IPS-18c (cell line): ENCODE measurements around the gene SMARCA2.

ENCODE experiments used
- H3K4me3 ChIP-seq: 2 replicates; pipeline ENCODE4 v1.7.0; 2013; ENCODE audit warnings: low read depth, mild to moderate bottlenecking, low read length, moderate library complexity; ENCODE audit not compliant: insufficient read depth
- H3K9me3 ChIP-seq: one replicate; pipeline ENCODE4 v1.6.1; 2013; ENCODE audit warnings: mild to moderate bottlenecking, low read length, moderate library complexity; ENCODE audit not compliant: control insufficient read depth, insufficient read depth

SMARCA2 gene

DNA sequence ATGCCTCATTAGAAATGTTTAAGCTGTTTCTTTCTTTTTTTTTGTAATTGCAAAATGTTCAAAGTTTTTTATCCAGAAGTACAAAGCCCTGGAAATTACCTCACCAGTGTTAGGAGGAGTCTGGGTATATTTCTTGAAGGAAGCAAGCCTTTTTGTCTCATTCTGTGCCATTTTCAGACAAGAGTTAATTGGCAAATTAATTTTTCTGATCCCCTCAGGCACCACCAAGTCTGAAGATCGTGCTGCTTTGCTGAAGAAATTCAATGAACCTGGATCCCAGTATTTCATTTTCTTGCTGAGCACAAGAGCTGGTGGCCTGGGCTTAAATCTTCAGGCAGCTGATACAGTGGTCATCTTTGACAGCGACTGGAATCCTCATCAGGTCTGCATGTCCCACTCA is 94.9 kb downstream of the SMARCA2 start:
- Histone ChIP-seq H3K4me3 (no peak overlapping the region), H3K9me3 (no peaks in the 10 kb centered on the region)

- H3K9me3 ChIP-seq = no peaks in the 10 kb centered on the region
- no peak overlapping the region for H3K4me3 ChIP-seq
Measured at GRCh38 chr9:2116073-2116472, 100.9 kb downstream of the SMARCA2 start.

GRCh38 chr9:2117527-2117926 is 102.4 kb downstream of the SMARCA2 start:
- no peak overlapping the region for H3K4me3 ChIP-seq

GRCh38 chr9:2119566-2119965 is 104.4 kb downstream of the SMARCA2 start:
- no peak overlapping the region for H3K4me3 ChIP-seq

More at GRCh38 chr9:2117527-2117926, 102.4 kb downstream of the SMARCA2 start:
- no peaks in the 10 kb centered on the region for H3K9me3 ChIP-seq

DNA sequence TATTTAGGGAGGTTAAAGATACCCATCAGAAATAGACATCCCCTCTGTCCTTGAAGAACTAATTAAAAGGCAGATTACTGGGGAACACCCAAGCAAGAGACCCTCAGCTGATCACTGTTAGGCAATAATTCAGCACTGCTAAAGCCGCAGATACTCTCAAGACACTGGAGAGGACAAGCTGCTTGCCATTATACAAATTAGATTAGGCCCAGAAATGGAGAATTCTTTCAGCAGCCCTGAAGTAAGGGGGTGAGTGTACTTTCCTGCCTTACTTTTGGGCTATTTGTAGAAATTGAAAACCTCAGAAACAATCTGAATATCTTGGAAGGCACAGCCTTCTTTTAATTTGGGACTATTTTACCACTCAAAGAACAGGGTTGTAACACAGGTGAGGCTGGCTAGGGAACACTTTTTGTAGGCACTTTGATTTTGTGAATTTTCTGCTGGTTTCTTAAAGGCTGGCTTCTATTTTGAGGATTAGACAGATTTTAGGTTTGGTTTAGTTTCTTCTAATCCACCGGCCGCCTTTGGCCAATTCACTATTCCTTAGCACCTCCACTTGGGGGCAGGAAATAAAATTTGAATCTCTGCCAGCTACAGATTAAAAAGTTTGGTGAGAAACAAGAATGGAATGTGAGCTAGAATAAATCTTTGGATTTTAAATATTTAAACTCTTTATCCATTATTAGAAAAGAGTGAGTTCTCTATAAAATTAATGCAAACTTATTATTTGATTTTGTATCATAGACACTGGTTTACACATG is 106.0 kb downstream of the SMARCA2 start:
- Histone ChIP-seq H3K4me3 (no peak overlapping the region), H3K9me3 (no peaks in the 10 kb centered on the region)

More at GRCh38 chr9:2119566-2119965, 104.4 kb downstream of the SMARCA2 start:
- no peaks in the 10 kb centered on the region for H3K9me3 ChIP-seq

DNA sequence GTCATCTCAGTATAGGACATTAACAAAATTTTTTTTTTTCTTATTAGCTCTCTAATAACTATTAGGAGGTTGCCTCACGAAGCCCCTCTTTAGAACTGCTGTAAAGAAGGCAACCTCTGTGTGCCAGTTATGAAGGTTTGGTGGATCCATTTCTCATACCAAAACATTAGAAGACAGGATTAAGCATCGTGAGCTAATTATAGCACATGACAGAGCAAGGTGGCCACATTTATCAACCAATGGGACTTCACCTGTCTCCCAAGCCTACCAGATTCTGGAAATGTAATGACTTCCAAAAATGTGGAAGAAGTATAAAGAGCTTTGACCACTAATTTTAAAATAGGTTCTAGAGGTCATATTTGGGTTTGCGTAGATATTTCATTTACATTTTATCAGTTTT is 107.2 kb downstream of the SMARCA2 start:
- Histone ChIP-seq H3K4me3 (no peak overlapping the region), H3K9me3 (no peaks in the 10 kb centered on the region)

GRCh38 chr9:2125906-2126305 is 110.8 kb downstream of the SMARCA2 start:
- H3K4me3 ChIP-seq = no peak overlapping the region

DNA sequence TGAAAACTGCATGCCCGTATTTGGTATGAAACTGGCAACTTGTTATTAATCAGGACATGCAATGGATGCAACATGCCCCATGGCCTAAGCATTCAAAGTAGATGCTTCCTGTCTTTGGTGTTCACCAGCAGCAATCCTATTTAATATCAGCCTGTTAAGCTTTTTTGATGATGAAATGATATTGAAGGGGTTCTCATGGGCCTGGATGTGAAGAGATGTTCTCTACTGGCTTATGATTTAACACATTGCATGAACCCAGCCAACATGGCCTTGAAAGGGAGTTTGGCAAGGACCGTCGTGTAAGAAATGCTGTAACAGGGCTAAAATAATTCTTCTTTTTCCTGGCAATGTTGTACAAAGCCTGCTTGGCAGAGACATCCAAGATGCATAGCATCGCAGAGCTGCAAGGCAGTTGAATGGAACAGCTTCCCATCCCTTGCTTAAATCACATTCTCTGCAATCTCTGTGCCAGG is 111.2 kb downstream of the SMARCA2 start:
- Histone ChIP-seq H3K9me3 (no peaks in the 10 kb centered on the region), H3K4me3 (no peak overlapping the region)

More at GRCh38 chr9:2125906-2126305, 110.8 kb downstream of the SMARCA2 start:
- no peaks in the 10 kb centered on the region for H3K9me3 ChIP-seq

DNA sequence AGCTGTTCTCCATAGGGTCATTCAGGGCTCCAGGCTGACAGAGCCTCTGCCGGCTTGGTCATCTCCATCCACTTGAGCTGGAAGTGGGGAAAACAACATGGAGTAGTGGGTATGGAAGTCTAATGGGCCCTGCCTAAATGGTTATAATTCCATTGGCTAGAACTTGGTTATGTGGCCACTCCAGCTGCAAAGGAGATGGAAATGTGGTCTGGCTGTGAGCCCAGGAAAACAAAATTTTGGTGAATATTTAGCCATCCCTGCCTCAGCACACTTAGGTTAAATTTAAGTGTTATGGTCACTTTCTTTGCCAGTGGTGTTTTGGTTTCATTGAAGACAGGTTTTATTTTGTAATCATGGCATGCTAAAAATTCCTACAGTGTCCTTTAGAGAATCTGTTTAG is 112.3 kb downstream of the SMARCA2 start:
- H3K4me3 ChIP-seq = no peak overlapping the region
- no peaks in the 10 kb centered on the region for H3K9me3 ChIP-seq

GRCh38 chr9:2128141-2128540 is 113.0 kb downstream of the SMARCA2 start:
- H3K9me3 ChIP-seq = no peaks in the 10 kb centered on the region
- no peak overlapping the region for H3K4me3 ChIP-seq

DNA sequence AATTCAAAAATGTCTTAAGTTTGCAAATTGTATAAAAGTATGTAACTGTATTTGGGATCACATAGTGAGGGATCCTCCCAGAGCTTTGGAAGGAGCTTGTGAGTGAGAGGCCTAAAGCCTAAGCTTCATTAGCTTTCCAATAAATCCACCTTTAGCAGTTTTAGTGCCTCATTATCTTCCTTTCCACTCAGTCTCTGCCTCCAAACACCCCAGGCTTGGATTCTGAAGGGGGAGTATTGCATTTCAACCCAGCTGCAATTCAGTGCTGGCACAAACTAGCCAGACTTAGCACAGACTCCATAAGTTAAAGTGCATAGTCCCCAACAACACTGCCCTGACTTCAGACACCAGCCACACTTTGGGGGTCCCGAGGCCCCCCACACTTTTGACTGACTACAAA is 113.5 kb downstream of the SMARCA2 start:
- H3K9me3 ChIP-seq = no peaks in the 10 kb centered on the region
- no peak overlapping the region for H3K4me3 ChIP-seq

- H3K4me3 ChIP-seq = no peak overlapping the region
- no peaks in the 10 kb centered on the region for H3K9me3 ChIP-seq
Measured at GRCh38 chr9:2130941-2131340, 115.8 kb downstream of the SMARCA2 start.

GRCh38 chr9:2132484-2133082 is 117.4 kb downstream of the SMARCA2 start:
- no peaks in the 10 kb centered on the region for H3K9me3 ChIP-seq
- no peak overlapping the region for H3K4me3 ChIP-seq

- H3K4me3 ChIP-seq = no peak overlapping the region
- no peaks in the 10 kb centered on the region for H3K9me3 ChIP-seq
Measured at GRCh38 chr9:2134391-2134790, 119.2 kb downstream of the SMARCA2 start.

DNA sequence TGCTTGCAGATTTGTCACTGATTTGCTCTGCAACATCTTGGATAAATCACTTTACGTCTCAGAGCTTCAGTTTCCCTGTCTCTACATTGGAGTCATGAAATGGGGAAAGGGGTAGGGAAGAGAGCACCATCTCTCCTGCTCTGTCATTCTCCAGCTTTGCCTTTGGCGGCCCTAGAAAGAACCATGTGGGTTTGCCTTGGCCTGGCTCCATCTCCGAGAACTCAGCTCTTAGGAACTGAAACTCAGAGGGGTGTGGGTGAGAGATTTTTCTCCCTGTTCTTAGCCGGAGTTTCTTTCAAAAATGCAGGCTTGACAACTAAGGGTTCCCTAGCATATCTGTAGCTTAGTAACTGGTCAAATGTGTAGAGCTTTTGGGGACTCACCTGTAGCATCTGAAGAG is 123.5 kb downstream of the SMARCA2 start:
- H3K9me3 ChIP-seq = no peaks in the 10 kb centered on the region

GRCh38 chr9:2140600-2141223 is 125.6 kb downstream of the SMARCA2 start:
- Histone ChIP-seq H3K4me3 (no peak overlapping the region), H3K9me3 (no peaks in the 10 kb centered on the region)

More for the DNA sequence above, 123.5 kb downstream of the SMARCA2 start:
- H3K4me3 ChIP-seq = no peak overlapping the region

- H3K9me3 ChIP-seq = no peaks in the 10 kb centered on the region
- H3K4me3 ChIP-seq = no peak overlapping the region
Measured at GRCh38 chr9:2142212-2142611, 127.1 kb downstream of the SMARCA2 start.

GRCh38 chr9:2144619-2145018 is 129.5 kb downstream of the SMARCA2 start:
- H3K9me3 ChIP-seq = no peaks in the 10 kb centered on the region
- H3K4me3 ChIP-seq = no peak overlapping the region
